IgD-negative memory B cell (primary cell): ENCODE measurements around the gene CERS6. TPM values are rescaled to one million over a fixed set of nuclear protein-coding genes. Genes with fewer than 3 reads are reported as not detected.
A peak's percentile ranks its signal among the peaks of the same experiment; 100 is the strongest.

Source experiments
- H3K27ac Mint-ChIP-seq, 3 donors: one replicate each; pipeline ENCODE4 v1.8.0; 2020 to 2022; ENCODE audit warnings: mild to moderate bottlenecking in 3 of 3, mixed read lengths in 3 of 3, moderate library complexity in 1 of 3
- H3K27me3 Mint-ChIP-seq: one replicate; pipeline ENCODE4 v1.8.0; 2021; ENCODE audit warnings: mixed read lengths
- H3K36me3 Mint-ChIP-seq: one replicate; pipeline ENCODE4 v1.8.0; 2020; ENCODE audit warnings: mild to moderate bottlenecking, mixed read lengths
- H3K4me1 Mint-ChIP-seq, 3 donors: one replicate each; pipeline ENCODE4 v1.8.0; 2020 to 2022; ENCODE audit warnings: mixed read lengths in 3 of 3, mild to moderate bottlenecking in 1 of 3
- H3K4me3 Mint-ChIP-seq, 4 donors: one replicate each; pipeline ENCODE4 v1.8.0; 2020 to 2022; ENCODE audit warnings: mild to moderate bottlenecking in 4 of 4, mixed read lengths in 4 of 4, moderate library complexity in 3 of 4
- H3K9me3 Mint-ChIP-seq, 3 donors: one replicate each; pipeline ENCODE4 v1.8.0; 2020 to 2021; ENCODE audit warnings: mixed read lengths in 3 of 3, mild to moderate bottlenecking in 1 of 3
- polyA plus RNA-seq: library from polyadenylated mRNA; unstranded; fragments of 300-500 nt; fragmentation: Illumina TruSeq; gene quantifications from one replicate; pipeline ENCODE4 v1.2.3, GENCODE V29; 2021

The CERS6 gene
- polyA plus RNA-seq, 1 donor from 2014 or later: 2.7 TPM

- no peak overlapping the region for H3K27ac Mint-ChIP-seq
- H3K4me1 Mint-ChIP-seq: peaks cover 0 to 2% (median 0%) of the 10 kb centered on the region in 3 donors
- H3K9me3 Mint-ChIP-seq: no peaks in the 10 kb centered on the region
- H3K36me3 Mint-ChIP-seq: peaks cover 3% of the 10 kb centered on the region
- H3K27me3 Mint-ChIP-seq: peaks cover 2% of the 10 kb centered on the region
- no peak overlapping the region for H3K4me3 Mint-ChIP-seq
These were observed 23.4 kb upstream of the CERS6 start for GRCh38 chr2:168432565-168433186.

- H3K4me3 Mint-ChIP-seq: no peak overlapping the region
- peaks cover 2% of the 10 kb centered on the region for H3K27me3 Mint-ChIP-seq
- H3K9me3 Mint-ChIP-seq: no peaks in the 10 kb centered on the region
- peaks cover 0 to 2% (median 0%) of the 10 kb centered on the region in 3 donors for H3K4me1 Mint-ChIP-seq
- H3K36me3 Mint-ChIP-seq: peaks cover 3% of the 10 kb centered on the region
- H3K27ac Mint-ChIP-seq: no peak overlapping the region
These were observed 22.5 kb upstream of the CERS6 start for GRCh38 chr2:168433527-168433926.

- no peak overlapping the region for H3K27ac Mint-ChIP-seq
- no peaks in the 10 kb centered on the region for H3K9me3 Mint-ChIP-seq
- H3K4me3 Mint-ChIP-seq: no peak overlapping the region
- H3K27me3 Mint-ChIP-seq: peaks cover 2% of the 10 kb centered on the region
- H3K36me3 Mint-ChIP-seq: peaks cover 3% of the 10 kb centered on the region
- peaks cover 0 to 2% (median 0%) of the 10 kb centered on the region in 3 donors for H3K4me1 Mint-ChIP-seq
These were observed 21.9 kb upstream of the CERS6 start for GRCh38 chr2:168434146-168434545.

GRCh38 chr2:168436840-168437239 lies 19.2 kb upstream of the CERS6 start:
- Mint-ChIP-seq H3K36me3 (peaks cover 3% of the 10 kb centered on the region), H3K9me3 (no peaks in the 10 kb centered on the region), H3K27me3 (no peaks in the 10 kb centered on the region), H3K4me1 (peaks cover 0 to 2% (median 0%) of the 10 kb centered on the region in 3 donors), H3K27ac (no peak overlapping the region), H3K4me3 (no peak overlapping the region)

- Mint-ChIP-seq H3K36me3 (peaks cover 3% of the 10 kb centered on the region), H3K27me3 (no peaks in the 10 kb centered on the region), H3K4me1 (peaks cover 0 to 3% (median 0%) of the 10 kb centered on the region in 3 donors), H3K4me3 (no peak overlapping the region), H3K9me3 (no peaks in the 10 kb centered on the region), H3K27ac (peak overlapping the region in 1 of 3 donors; percentile 6)
These were observed 17.5 kb upstream of the CERS6 start for GRCh38 chr2:168438553-168438952.

GRCh38 chr2:168439536-168439935 lies 16.5 kb upstream of the CERS6 start:
- peaks cover 0 to 3% (median 0%) of the 10 kb centered on the region in 3 donors for H3K4me1 Mint-ChIP-seq
- H3K27me3 Mint-ChIP-seq: no peaks in the 10 kb centered on the region
- H3K9me3 Mint-ChIP-seq: peaks cover 0 to 3% (median 0%) of the 10 kb centered on the region in 3 donors
- H3K27ac Mint-ChIP-seq: no peak overlapping the region
- peaks cover 3% of the 10 kb centered on the region for H3K36me3 Mint-ChIP-seq
- no peak overlapping the region for H3K4me3 Mint-ChIP-seq

GRCh38 chr2:168441214-168441872 lies 14.7 kb upstream of the CERS6 start:
- Mint-ChIP-seq H3K27me3 (no peaks in the 10 kb centered on the region), H3K4me1 (peaks cover 0 to 3% (median 0%) of the 10 kb centered on the region in 3 donors)

GRCh38 chr2:168443818-168444217 lies 12.3 kb upstream of the CERS6 start:
- Mint-ChIP-seq H3K4me3 (no peak overlapping the region), H3K9me3 (peaks cover 2 to 4% (median 3%) of the 10 kb centered on the region in 3 donors), H3K27me3 (peaks cover 1% of the 10 kb centered on the region), H3K36me3 (no peaks in the 10 kb centered on the region), H3K27ac (no peak overlapping the region), H3K4me1 (peaks cover 0 to 3% (median 0%) of the 10 kb centered on the region in 3 donors)

More at GRCh38 chr2:168441214-168441872, 14.7 kb upstream of the CERS6 start:
- Mint-ChIP-seq H3K36me3 (no peaks in the 10 kb centered on the region), H3K27ac (no peak overlapping the region), H3K4me3 (no peak overlapping the region), H3K9me3 (peaks cover 2 to 4% (median 3%) of the 10 kb centered on the region in 3 donors)

- peaks cover 0 to 3% (median 0%) of the 10 kb centered on the region in 3 donors for H3K4me1 Mint-ChIP-seq
- no peaks in the 10 kb centered on the region for H3K36me3 Mint-ChIP-seq
- H3K27ac Mint-ChIP-seq: no peak overlapping the region
- H3K27me3 Mint-ChIP-seq: peaks cover 1% of the 10 kb centered on the region
- H3K4me3 Mint-ChIP-seq: no peak overlapping the region
- peaks cover 2 to 4% (median 3%) of the 10 kb centered on the region in 3 donors for H3K9me3 Mint-ChIP-seq
These were observed 10.1 kb upstream of the CERS6 start for GRCh38 chr2:168445960-168446359.

GRCh38 chr2:168448980-168449379 lies 7.1 kb upstream of the CERS6 start:
- H3K4me1 Mint-ChIP-seq: no peaks in the 10 kb centered on the region
- no peaks in the 10 kb centered on the region for H3K36me3 Mint-ChIP-seq
- H3K9me3 Mint-ChIP-seq: peaks cover 2 to 4% (median 3%) of the 10 kb centered on the region in 3 donors
- no peak overlapping the region for H3K27ac Mint-ChIP-seq
- peak overlapping the region in 1 of 4 donors; percentile 20 for H3K4me3 Mint-ChIP-seq
- peaks cover 1% of the 10 kb centered on the region for H3K27me3 Mint-ChIP-seq

- no peak overlapping the region for H3K27ac Mint-ChIP-seq
- peaks cover 1% of the 10 kb centered on the region for H3K27me3 Mint-ChIP-seq
- H3K4me3 Mint-ChIP-seq: no peak overlapping the region
- H3K4me1 Mint-ChIP-seq: no peaks in the 10 kb centered on the region
- peaks cover under 1 to 4% (median 2%) of the 10 kb centered on the region in 3 donors for H3K9me3 Mint-ChIP-seq
- no peaks in the 10 kb centered on the region for H3K36me3 Mint-ChIP-seq
These were observed 6.7 kb upstream of the CERS6 start for GRCh38 chr2:168449419-168449818.

- Mint-ChIP-seq H3K9me3 (peaks cover 0 to 4% (median 2%) of the 10 kb centered on the region in 3 donors), H3K27ac (no peak overlapping the region), H3K36me3 (no peaks in the 10 kb centered on the region), H3K4me1 (no peaks in the 10 kb centered on the region), H3K27me3 (peaks cover 1% of the 10 kb centered on the region), H3K4me3 (no peak overlapping the region)
These were observed 5.9 kb upstream of the CERS6 start for GRCh38 chr2:168450171-168450570.

- peaks cover 0 to 3% (median 2%) of the 10 kb centered on the region in 3 donors for H3K9me3 Mint-ChIP-seq
- H3K27me3 Mint-ChIP-seq: peaks cover 1% of the 10 kb centered on the region
- no peak overlapping the region for H3K4me3 Mint-ChIP-seq
- no peaks in the 10 kb centered on the region for H3K36me3 Mint-ChIP-seq
- H3K27ac Mint-ChIP-seq: no peak overlapping the region
- H3K4me1 Mint-ChIP-seq: no peaks in the 10 kb centered on the region
These were observed 5.3 kb upstream of the CERS6 start for GRCh38 chr2:168450732-168451131.

- H3K4me1 Mint-ChIP-seq: peaks cover 5 to 6% (median 6%) of the 10 kb centered on the region in 3 donors
- no peaks in the 10 kb centered on the region for H3K27me3 Mint-ChIP-seq
- no peak overlapping the region for H3K27ac Mint-ChIP-seq
- H3K36me3 Mint-ChIP-seq: no peaks in the 10 kb centered on the region
- no peaks in the 10 kb centered on the region for H3K9me3 Mint-ChIP-seq
- no peak overlapping the region for H3K4me3 Mint-ChIP-seq
These were observed 3.3 kb upstream of the CERS6 start for GRCh38 chr2:168452781-168453180.

- Mint-ChIP-seq H3K4me1 (peaks cover 6 to 10% (median 10%) of the 10 kb centered on the region in 3 donors), H3K27ac (no peak overlapping the region), H3K4me3 (no peak overlapping the region), H3K9me3 (no peaks in the 10 kb centered on the region), H3K36me3 (no peaks in the 10 kb centered on the region), H3K27me3 (no peaks in the 10 kb centered on the region)
These were observed 2.7 kb upstream of the CERS6 start for GRCh38 chr2:168453404-168453803.
